B cell (primary cell): ENCODE data around the gene GAK. TPM values are rescaled to one million over a fixed set of nuclear protein-coding genes. Genes with fewer than 3 reads are reported as not detected.

Source experiments
- ATAC-seq: fragments of 200-7000 bp; cut with Tn5 transposase; one replicate; pipeline ENCODE4 v1.10.0; 2021; ENCODE audit warnings: low read depth, mild to moderate bottlenecking, moderate number of reproducible peaks, moderate library complexity
- CTCF ChIA-PET: fragments of 350-600 bp; sonication (Branson Sonifier 250); formaldehyde crosslinking; loops from one replicate; lab custom pipeline; 2021; ENCODE audit warnings: antibody characterized with exemption, inconsistent platforms; lab: Charles Lee
- POLR2A ChIA-PET: fragments of 350-600 bp; sonication (Branson Sonifier 250); formaldehyde crosslinking; loops from one replicate; lab custom pipeline; 2021; ENCODE audit warnings: antibody characterized with exemption; lab: Charles Lee
- DNase-seq: peaks from one replicate; pipeline ENCODE4 v3.0.0; 2013
- H2AFZ ChIP-seq: 2 replicates; pipeline ENCODE4 v1.6.1; 2012; ENCODE audit warnings: mild to moderate bottlenecking, low read depth, low read length; ENCODE audit not compliant: insufficient read depth, poor library complexity, severe bottlenecking
- H3K27ac ChIP-seq, 2 donors: 1 replicate in 1 of 2; 2 replicates in 1 of 2; pipeline ENCODE4 v1.5.1; 2012 to 2013; ENCODE audit warnings: low read length in 2 of 2, mild to moderate bottlenecking in 2 of 2, moderate library complexity in 1 of 2
- H3K27me3 ChIP-seq, 4 experiments: fragments of 200-600 bp in 1 of 4; sonication (generic) in 1 of 4; replicated peaks in 1 of 4; 1 replicate in 2 of 4; 2 replicates in 2 of 4; pipeline versions ENCODE4 v1.6.1 to v1.7.0; 2013 to 2016; ENCODE audit warnings: low read length in 3 of 4, mild to moderate bottlenecking in 2 of 4, mixed read lengths in 1 of 4, moderate library complexity in 1 of 4; ENCODE audit not compliant: insufficient read depth in 4 of 4, control insufficient read depth in 3 of 4; ENCODE audit errors: control extremely low read depth in 1 of 4
- H3K36me3 ChIP-seq, 2 experiments: replicated peaks in 1 of 2; 1 replicate in 1 of 2; 2 replicates in 1 of 2; pipeline versions ENCODE4 v1.6.1 to v1.7.1; 2013; ENCODE audit warnings: low read length in 1 of 2; ENCODE audit not compliant: insufficient read depth in 2 of 2, control insufficient read depth in 1 of 2; ENCODE audit errors: control extremely low read depth in 1 of 2, extremely low read depth in 1 of 2
- H3K4me1 ChIP-seq, 2 donors: fragments of 200-600 bp in 1 of 2; sonication (generic) in 1 of 2; 1 replicate in 1 of 2; 2 replicates in 1 of 2; pipeline versions ENCODE4 v1.5.1 to v1.6.1; 2013 to 2017; ENCODE audit warnings: low read length in 2 of 2; ENCODE audit not compliant: control insufficient read depth in 2 of 2, insufficient read depth in 2 of 2
- H3K4me2 ChIP-seq: replicated peaks from 2 replicates; pipeline ENCODE3; 2012; ENCODE audit warnings: mild to moderate bottlenecking, low read depth, low read length; ENCODE audit not compliant: poor library complexity, severe bottlenecking
- H3K4me3 ChIP-seq, 5 experiments: fragments of 200-600 bp in 1 of 5; sonication (generic) in 1 of 5; 1 replicate in 3 of 5; 2 replicates in 2 of 5; pipeline versions ENCODE4 v1.5.1 to v1.7.0; 2011 to 2016; ENCODE audit warnings: low read length in 4 of 5, mild to moderate bottlenecking in 4 of 5, low read depth in 2 of 5, control low read depth in 1 of 5, moderate library complexity in 1 of 5; ENCODE audit not compliant: insufficient read depth in 1 of 5; ENCODE audit errors: control extremely low read depth in 1 of 5, extremely low read depth in 1 of 5
- H3K79me2 ChIP-seq: fragments of 200-600 bp; sonication (generic); one replicate; pipeline ENCODE4 v1.6.0; 2016; ENCODE audit warnings: low read length; ENCODE audit not compliant: control insufficient read depth, insufficient read depth
- H3K9ac ChIP-seq: fragments of 200-600 bp; sonication (generic); 2 replicates; pipeline ENCODE4 v1.6.1; 2017; ENCODE audit warnings: mild to moderate bottlenecking, low read length, moderate library complexity
- H3K9me3 ChIP-seq, 3 donors: one replicate each; pipeline versions ENCODE4 v1.6.1 to v1.7.1; 2013; ENCODE audit warnings: low read length in 2 of 3; ENCODE audit not compliant: control insufficient read depth in 2 of 3, insufficient read depth in 1 of 3; ENCODE audit errors: control extremely low read depth in 1 of 3
- H4K20me1 ChIP-seq: 2 replicates; pipeline ENCODE4 v1.6.0; 2012; ENCODE audit warnings: mild to moderate bottlenecking, low read length; ENCODE audit not compliant: insufficient read depth, control insufficient read depth, poor library complexity, severe bottlenecking
- H3K27ac Mint-ChIP-seq: one replicate; pipeline ENCODE4 v1.8.0; 2021; ENCODE audit warnings: mixed read lengths
- H3K27me3 Mint-ChIP-seq: one replicate; pipeline ENCODE4 v1.8.0; 2021; ENCODE audit warnings: mixed read lengths
- H3K4me1 Mint-ChIP-seq: one replicate; pipeline ENCODE4 v1.8.0; 2021; ENCODE audit warnings: mixed read lengths
- H3K4me3 Mint-ChIP-seq: one replicate; pipeline ENCODE4 v1.8.0; 2021; ENCODE audit warnings: mixed read lengths
- H3K9me3 Mint-ChIP-seq: one replicate; pipeline ENCODE4 v1.8.0; 2022; ENCODE audit warnings: mixed read lengths; ENCODE audit not compliant: insufficient read depth
- EZH2 ChIP-seq: IDR thresholded peaks from 2 replicates; pipeline ENCODE4 v1.6.1; 2012; ENCODE audit warnings: borderline replicate concordance, low read depth, mild to moderate bottlenecking, moderate library complexity, low read length; ENCODE audit not compliant: insufficient read depth, poor library complexity, severe bottlenecking
- WGBS: methylation state at CpG from one replicate; pipeline ENCODE4 v1.1.5; 2013; ENCODE audit warnings: missing lambda C conversion rate; ENCODE audit not compliant: insufficient coverage; 5-methylcytosine and 5-hydroxymethylcytosine counted together
- intact Hi-C: fragments of 100-400 bp; cut with micrococcal nuclease; formaldehyde crosslinking; loops from one replicate; pipeline ENCODE4 v1.10.0; 2022
- polyA plus RNA-seq: library from polyadenylated mRNA; depleted of rRNA; stranded (reverse); fragments of >200 nt; gene quantifications from 2 replicates; pipeline ENCODE4 v1.2.3, GENCODE V29; 2012
- total RNA-seq, 2 donors: library from RNA; stranded (reverse); fragments of 120-200 nt in 1 of 2; gene quantifications; 1 replicate in 1 of 2; 2 replicates in 1 of 2; pipeline versions ENCODE4 v1.2.3 to v1.2.4, GENCODE V29; 2013 to 2022
- TF ChIP-seq, protein P1 (sequence below): fragments of 200-600 bp; IDR thresholded peaks from one replicate; pipeline ENCODE4 v1.8.0; 2022; ENCODE audit warnings: antibody characterized with exemption, mild to moderate bottlenecking

Gene GAK
- total and polyA plus RNA-seq, 2 donors (not counting 1 experiment from before 2014, with no cell fraction given) = 113 to 283 TPM

DNA sequence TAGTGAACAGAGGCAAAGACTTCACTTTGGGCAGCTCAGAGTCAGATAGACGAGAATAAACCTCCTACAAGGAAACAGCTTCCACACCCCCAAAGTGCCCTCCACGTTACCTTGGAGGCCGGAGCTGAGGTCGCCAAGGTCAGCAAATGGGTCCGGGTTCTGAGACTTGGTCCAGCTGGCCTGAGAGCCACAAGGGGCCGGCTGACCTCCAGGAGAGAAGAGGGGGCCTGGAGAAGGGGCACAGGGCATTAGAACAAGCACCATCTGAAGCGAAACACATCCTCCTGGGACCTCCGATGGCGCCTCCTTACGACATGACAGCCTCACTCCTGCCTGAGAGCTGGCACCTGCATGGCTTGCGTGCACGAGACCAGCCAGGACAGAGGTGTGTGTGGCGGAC lies 72.6 kb downstream of the GAK start:
- POLR2A ChIA-PET = interaction anchor here (0.5 to 1.0 kb wide), 2 partner anchors 26 to 65 kb away, joined by 5 to 10 read pairs; no protein-coding TSS in a partner anchor
- no peak overlapping the region for H3K4me2 ChIP-seq
- H3K9me3 ChIP-seq = peaks cover 0 to 12% (median 0%) of the 10 kb centered on the region in 3 donors
- H3K27me3 Mint-ChIP-seq = no peaks in the 10 kb centered on the region
- intact Hi-C loops = no loop called here
- H4K20me1 ChIP-seq = peaks cover 33% of the 10 kb centered on the region
- no peak overlapping the region for H3K4me3 Mint-ChIP-seq
- DNase-seq = no peak
- H3K9ac ChIP-seq = no peak overlapping the region
- no peaks in the 10 kb centered on the region for H3K4me1 ChIP-seq
- no peaks in the 10 kb centered on the region for H3K4me1 Mint-ChIP-seq
- CTCF ChIA-PET = interaction anchor here (0.7 kb wide), 1 partner anchor 128 kb away, joined by 3 read pairs; the partner anchor contains the start of gene IDUA
- H3K9me3 Mint-ChIP-seq = no peaks in the 10 kb centered on the region
- H3K4me3 ChIP-seq = no peak overlapping the region
- H3K27me3 ChIP-seq = no peaks in the 10 kb centered on the region
- H3K27ac ChIP-seq = no peak overlapping the region
- no peak overlapping the region for H3K27ac Mint-ChIP-seq
- TF ChIP-seq EZH2 = no peak
- TF ChIP-seq, protein P1, sequence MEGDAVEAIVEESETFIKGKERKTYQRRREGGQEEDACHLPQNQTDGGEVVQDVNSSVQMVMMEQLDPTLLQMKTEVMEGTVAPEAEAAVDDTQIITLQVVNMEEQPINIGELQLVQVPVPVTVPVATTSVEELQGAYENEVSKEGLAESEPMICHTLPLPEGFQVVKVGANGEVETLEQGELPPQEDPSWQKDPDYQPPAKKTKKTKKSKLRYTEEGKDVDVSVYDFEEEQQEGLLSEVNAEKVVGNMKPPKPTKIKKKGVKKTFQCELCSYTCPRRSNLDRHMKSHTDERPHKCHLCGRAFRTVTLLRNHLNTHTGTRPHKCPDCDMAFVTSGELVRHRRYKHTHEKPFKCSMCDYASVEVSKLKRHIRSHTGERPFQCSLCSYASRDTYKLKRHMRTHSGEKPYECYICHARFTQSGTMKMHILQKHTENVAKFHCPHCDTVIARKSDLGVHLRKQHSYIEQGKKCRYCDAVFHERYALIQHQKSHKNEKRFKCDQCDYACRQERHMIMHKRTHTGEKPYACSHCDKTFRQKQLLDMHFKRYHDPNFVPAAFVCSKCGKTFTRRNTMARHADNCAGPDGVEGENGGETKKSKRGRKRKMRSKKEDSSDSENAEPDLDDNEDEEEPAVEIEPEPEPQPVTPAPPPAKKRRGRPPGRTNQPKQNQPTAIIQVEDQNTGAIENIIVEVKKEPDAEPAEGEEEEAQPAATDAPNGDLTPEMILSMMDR = no peak
- H3K79me2 ChIP-seq = peaks cover 11% of the 10 kb centered on the region
- no peak overlapping the region for H2AFZ ChIP-seq
- no peak for ATAC-seq
- WGBS = 98% methylated on average over 11 of the region's 13 CpGs
- peaks cover 6 to 63% of the 10 kb centered on the region in 2 experiments for H3K36me3 ChIP-seq

DNA sequence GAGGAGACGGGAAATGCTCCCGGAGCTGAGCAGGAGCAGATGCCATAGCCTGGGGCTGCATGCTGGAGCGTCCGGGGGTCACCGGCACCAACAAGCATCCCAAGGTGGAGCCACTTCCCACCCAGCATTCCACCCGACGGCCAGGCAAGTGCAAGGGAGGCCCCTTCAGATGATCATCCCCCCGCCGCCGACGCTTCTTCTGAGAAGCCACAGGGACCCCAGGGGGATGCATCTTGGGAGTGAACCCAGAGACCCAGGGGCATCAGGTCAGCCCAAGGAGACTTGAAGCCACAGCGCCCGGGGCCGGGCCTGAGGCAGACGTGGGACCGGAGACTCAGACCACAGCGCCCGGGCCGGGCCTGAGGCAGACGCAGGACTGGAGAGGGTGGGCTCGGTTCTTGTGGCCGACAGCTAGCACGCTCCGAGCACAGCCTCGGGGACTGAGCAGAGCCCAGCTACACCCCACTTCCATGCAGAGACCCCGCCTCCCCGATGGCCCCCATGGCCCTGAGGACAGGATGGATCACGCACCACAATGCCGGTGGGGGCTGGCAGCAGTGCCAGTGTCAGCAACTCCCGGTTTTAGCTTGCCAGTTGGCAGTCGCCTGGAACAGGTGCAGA lies 73.2 kb downstream of the GAK start:
- no peaks in the 10 kb centered on the region for H3K9me3 Mint-ChIP-seq
- WGBS = 99% methylated on average over 29 of the region's 31 CpGs
- H3K4me1 Mint-ChIP-seq = no peaks in the 10 kb centered on the region
- Histone ChIP-seq H3K79me2 (peaks cover 11% of the 10 kb centered on the region), H3K36me3 (peaks cover 8 to 59% of the 10 kb centered on the region in 2 experiments), H3K4me1 (no peaks in the 10 kb centered on the region), H3K4me3 (no peak overlapping the region), H3K9ac (no peak overlapping the region), H3K27ac (no peak overlapping the region), H3K27me3 (no peaks in the 10 kb centered on the region), H3K9me3 (peaks cover 0 to 12% (median 0%) of the 10 kb centered on the region in 3 donors), H3K4me2 (no peak overlapping the region), H4K20me1 (peaks cover 33% of the 10 kb centered on the region), H2AFZ (no peak overlapping the region)
- intact Hi-C loops = no loop called here
- no peak overlapping the region for H3K27ac Mint-ChIP-seq
- TF ChIP-seq, protein P1 = no peak
- TF ChIP-seq EZH2 = no peak
- ChIA-PET CTCF (interaction anchor here (0.7 kb wide), 1 partner anchor 128 kb away, joined by 3 read pairs; the partner anchor contains the start of gene IDUA), POLR2A (interaction anchor here (0.6 to 1.0 kb wide), 2 partner anchors 26 to 83 kb away, joined by 3 to 10 read pairs; no protein-coding TSS in a partner anchor)
- ATAC-seq = no peak
- H3K27me3 Mint-ChIP-seq = no peaks in the 10 kb centered on the region
- DNase-seq = no peak
- no peak overlapping the region for H3K4me3 Mint-ChIP-seq
